Astrocyte (in vitro differentiated cells and primary cell): ENCODE results near the gene FOXP2. TPM values are rescaled to one million over a fixed set of nuclear protein-coding genes. Genes with fewer than 3 reads are reported as not detected.

Experiments
- DNase-seq: peaks from one replicate; pipeline ENCODE4 v3.0.0-alpha.2; 2010; ENCODE audit warnings: low read depth
- FAIRE-seq: peaks from 2 replicates; lab custom pipeline; 2011; peaks lifted over from hg19 to GRCh38; lab: Jason Lieb, UNC
- H2AFZ ChIP-seq: 2 replicates; pipeline ENCODE4 v1.6.0; 2012; ENCODE audit warnings: low read depth, low read length, inconsistent platforms
- H3K27ac ChIP-seq: 2 replicates; pipeline ENCODE4 v1.5.1; 2011; ENCODE audit warnings: low read depth, low read length, inconsistent platforms
- H3K27me3 ChIP-seq: 2 replicates; pipeline ENCODE4 v1.6.0; 2011; ENCODE audit warnings: low read length, inconsistent platforms; ENCODE audit not compliant: insufficient read depth
- H3K36me3 ChIP-seq: 2 replicates; pipeline ENCODE4 v1.5.1; 2011; ENCODE audit warnings: low read length, inconsistent platforms; ENCODE audit not compliant: insufficient read depth
- H3K4me1 ChIP-seq: 2 replicates; pipeline ENCODE4 v1.5.1; 2011; ENCODE audit warnings: low read length, inconsistent platforms; ENCODE audit not compliant: insufficient read depth
- H3K4me2 ChIP-seq: 2 replicates; pipeline ENCODE4 v1.6.0; 2012; ENCODE audit warnings: low read length, inconsistent platforms
- H3K4me3 ChIP-seq: 2 replicates; pipeline ENCODE4 v1.5.1; 2011; ENCODE audit warnings: low read depth, mild to moderate bottlenecking, low read length, inconsistent platforms; ENCODE audit not compliant: insufficient read depth
- H3K79me2 ChIP-seq: 2 replicates; pipeline ENCODE4 v1.6.0; 2012; ENCODE audit warnings: mild to moderate bottlenecking, low read length, inconsistent platforms; ENCODE audit not compliant: insufficient read depth
- H3K9ac ChIP-seq: 2 replicates; pipeline ENCODE4 v1.6.0; 2012; ENCODE audit warnings: mild to moderate bottlenecking, low read length, inconsistent platforms
- H3K9me3 ChIP-seq: 2 replicates; pipeline ENCODE4 v1.5.1; 2012; ENCODE audit warnings: low read depth, mild to moderate bottlenecking, low read length, inconsistent platforms; ENCODE audit not compliant: insufficient read depth
- H4K20me1 ChIP-seq: 2 replicates; pipeline ENCODE4 v1.6.0; 2012; ENCODE audit warnings: low read length, inconsistent platforms; ENCODE audit not compliant: insufficient read depth
- H3K27ac Mint-ChIP-seq: one replicate; pipeline ENCODE4 v1.8.0; 2021; ENCODE audit warnings: mild to moderate bottlenecking, mixed read lengths; ENCODE audit not compliant: unreplicated experiment
- H3K27me3 Mint-ChIP-seq: one replicate; pipeline ENCODE4 v1.8.0; 2021; ENCODE audit warnings: low read depth, mixed read lengths; ENCODE audit not compliant: unreplicated experiment
- H3K36me3 Mint-ChIP-seq: one replicate; pipeline ENCODE4 v1.8.0; 2021; ENCODE audit warnings: low read depth, mixed read lengths; ENCODE audit not compliant: unreplicated experiment
- H3K4me1 Mint-ChIP-seq: one replicate; pipeline ENCODE4 v1.8.0; 2021; ENCODE audit warnings: low read depth, mixed read lengths; ENCODE audit not compliant: unreplicated experiment
- H3K4me3 Mint-ChIP-seq: one replicate; pipeline ENCODE4 v1.8.0; 2021; ENCODE audit warnings: mild to moderate bottlenecking, moderate library complexity, mixed read lengths; ENCODE audit not compliant: unreplicated experiment
- H3K9me3 Mint-ChIP-seq: one replicate; pipeline ENCODE4 v1.8.0; 2021; ENCODE audit warnings: mild to moderate bottlenecking, mixed read lengths; ENCODE audit not compliant: unreplicated experiment
- CTCF ChIP-seq: IDR thresholded peaks from 2 replicates; pipeline ENCODE4 v1.5.1; 2011; ENCODE audit warnings: low read depth, mild to moderate bottlenecking, inconsistent platforms, low read length, moderate library complexity; ENCODE audit not compliant: insufficient read depth
- EZH2 ChIP-seq: IDR thresholded peaks from 2 replicates; pipeline ENCODE4 v1.6.1; 2012; ENCODE audit warnings: mild to moderate bottlenecking, low read length, inconsistent platforms; ENCODE audit not compliant: insufficient read depth
- total RNA-seq: library from RNA; stranded (reverse); gene quantifications from 2 replicates; pipeline ENCODE4 v1.2.1, GENCODE V29; 2021

FOXP2 gene
- total RNA-seq, 1 donor from 2014 or later: 3.4 TPM

GRCh38 chr7:114627231-114627630, 212.6 kb downstream of the FOXP2 start:
- Histone ChIP-seq H2AFZ (no peak overlapping the region), H3K36me3 (no peaks in the 10 kb centered on the region), H3K4me1 (no peaks in the 10 kb centered on the region), H3K9me3 (no peaks in the 10 kb centered on the region), H3K27me3 (no peaks in the 10 kb centered on the region), H3K9ac (no peak overlapping the region), H3K4me2 (no peak overlapping the region), H3K4me3 (no peak overlapping the region), H3K79me2 (no peaks in the 10 kb centered on the region), H3K27ac (no peak overlapping the region), H4K20me1 (no peaks in the 10 kb centered on the region)
- no peak for FAIRE-seq
- H3K27ac Mint-ChIP-seq: no peak overlapping the region
- no peaks in the 10 kb centered on the region for H3K36me3 Mint-ChIP-seq
- DNase-seq: no peak
- TF ChIP-seq CTCF (no peak), EZH2 (no peak)
- H3K9me3 Mint-ChIP-seq: no peaks in the 10 kb centered on the region
- no peaks in the 10 kb centered on the region for H3K4me1 Mint-ChIP-seq
- no peak overlapping the region for H3K4me3 Mint-ChIP-seq
- no peaks in the 10 kb centered on the region for H3K27me3 Mint-ChIP-seq

- Mint-ChIP-seq H3K9me3 (no peaks in the 10 kb centered on the region), H3K4me3 (no peak overlapping the region), H3K4me1 (no peaks in the 10 kb centered on the region), H3K27me3 (no peaks in the 10 kb centered on the region), H3K36me3 (no peaks in the 10 kb centered on the region), H3K27ac (no peak overlapping the region)
- H3K4me2 ChIP-seq: no peak overlapping the region
- TF ChIP-seq EZH2: no peak
- no peak for TF ChIP-seq CTCF
- H3K27me3 ChIP-seq: no peaks in the 10 kb centered on the region
- no peak overlapping the region for H3K4me3 ChIP-seq
- no peaks in the 10 kb centered on the region for H3K9me3 ChIP-seq
- no peak overlapping the region for H3K27ac ChIP-seq
- H3K79me2 ChIP-seq: no peaks in the 10 kb centered on the region
- FAIRE-seq (no peak), DNase-seq (no peak)
- H3K9ac ChIP-seq: no peak overlapping the region
- H2AFZ ChIP-seq: no peak overlapping the region
- no peaks in the 10 kb centered on the region for H3K4me1 ChIP-seq
- H3K36me3 ChIP-seq: no peaks in the 10 kb centered on the region
- no peaks in the 10 kb centered on the region for H4K20me1 ChIP-seq
Measured at GRCh38 chr7:114628362-114628761, 213.7 kb downstream of the FOXP2 start.

- no peaks in the 10 kb centered on the region for H3K79me2 ChIP-seq
- Mint-ChIP-seq H3K27me3 (no peaks in the 10 kb centered on the region), H3K36me3 (no peaks in the 10 kb centered on the region), H3K9me3 (no peaks in the 10 kb centered on the region), H3K27ac (no peak overlapping the region), H3K4me1 (no peaks in the 10 kb centered on the region), H3K4me3 (no peak overlapping the region)
- DNase-seq (no peak), FAIRE-seq (no peak)
- H4K20me1 ChIP-seq: no peaks in the 10 kb centered on the region
- no peaks in the 10 kb centered on the region for H3K9me3 ChIP-seq
- H3K36me3 ChIP-seq: no peaks in the 10 kb centered on the region
- no peak overlapping the region for H3K27ac ChIP-seq
- no peak overlapping the region for H3K4me3 ChIP-seq
- TF ChIP-seq EZH2 (no peak), CTCF (no peak)
- H3K4me1 ChIP-seq: no peaks in the 10 kb centered on the region
- H2AFZ ChIP-seq: peak overlapping the region; percentile 44
- H3K9ac ChIP-seq: no peak overlapping the region
- no peaks in the 10 kb centered on the region for H3K27me3 ChIP-seq
- H3K4me2 ChIP-seq: no peak overlapping the region
Measured at GRCh38 chr7:114629762-114630161, 215.1 kb downstream of the FOXP2 start.
